Measurements from ENCODE around the gene TMEM53. TPM values are rescaled to one million over a fixed set of nuclear protein-coding genes. Genes with fewer than 3 reads are reported as not detected.

Gene TMEM53
- total RNA-seq, 1 donor from 2014 or later = 7.9 TPM

GRCh38 chr1:44611419-44611818, 62.9 kb downstream of the TMEM53 start:
- no peaks in the 10 kb centered on the region for H3K9me3 ChIP-seq

DNA sequence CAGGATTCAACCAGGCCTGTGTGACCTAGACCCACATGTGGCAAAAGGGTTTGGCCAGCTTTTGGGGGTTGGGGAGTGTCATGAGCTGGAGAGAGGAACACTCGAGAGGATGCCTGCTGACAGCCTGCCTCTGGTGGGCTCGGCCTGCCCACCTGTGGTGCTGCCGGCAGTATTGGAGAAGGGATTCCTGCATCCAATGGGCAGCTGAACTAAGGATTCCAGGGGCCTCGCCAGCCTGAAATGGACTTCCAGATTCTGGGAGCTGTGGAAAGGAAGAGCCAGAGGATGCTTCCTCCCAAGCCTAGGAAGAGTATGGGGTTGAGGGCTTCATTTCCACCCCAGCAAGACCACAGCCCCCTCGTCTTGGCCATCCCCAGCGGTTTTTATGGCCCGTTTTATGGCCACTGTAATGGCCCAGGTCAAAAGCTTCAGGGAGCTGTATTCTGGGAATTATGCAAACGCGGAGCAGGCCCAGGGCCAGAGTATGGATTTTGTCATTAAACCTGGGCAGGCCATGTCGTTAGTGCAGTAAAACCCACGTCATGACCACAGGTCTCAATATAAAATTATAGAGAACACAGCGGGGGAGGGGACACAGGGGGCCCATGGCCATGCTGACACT, 63.6 kb downstream of the TMEM53 start:
- Histone ChIP-seq H3K4me3 (no peak overlapping the region), H3K4me1 (no peaks in the 10 kb centered on the region), H3K36me3 (no peaks in the 10 kb centered on the region), H3K27me3 (no peaks in the 10 kb centered on the region), H3K27ac (no peak overlapping the region), H3K9me3 (no peaks in the 10 kb centered on the region)
- no peak for DNase-seq (ENCODE audit: extremely low spot score in 2 of 2)
- TF ChIP-seq POLR2AphosphoS5 (IDR thresholded peaks at IDR 0.05; ENCODE audit: insufficient read depth in 1 of 2, low read depth in 1 of 2) = no peak
- TF ChIP-seq, protein P1, sequence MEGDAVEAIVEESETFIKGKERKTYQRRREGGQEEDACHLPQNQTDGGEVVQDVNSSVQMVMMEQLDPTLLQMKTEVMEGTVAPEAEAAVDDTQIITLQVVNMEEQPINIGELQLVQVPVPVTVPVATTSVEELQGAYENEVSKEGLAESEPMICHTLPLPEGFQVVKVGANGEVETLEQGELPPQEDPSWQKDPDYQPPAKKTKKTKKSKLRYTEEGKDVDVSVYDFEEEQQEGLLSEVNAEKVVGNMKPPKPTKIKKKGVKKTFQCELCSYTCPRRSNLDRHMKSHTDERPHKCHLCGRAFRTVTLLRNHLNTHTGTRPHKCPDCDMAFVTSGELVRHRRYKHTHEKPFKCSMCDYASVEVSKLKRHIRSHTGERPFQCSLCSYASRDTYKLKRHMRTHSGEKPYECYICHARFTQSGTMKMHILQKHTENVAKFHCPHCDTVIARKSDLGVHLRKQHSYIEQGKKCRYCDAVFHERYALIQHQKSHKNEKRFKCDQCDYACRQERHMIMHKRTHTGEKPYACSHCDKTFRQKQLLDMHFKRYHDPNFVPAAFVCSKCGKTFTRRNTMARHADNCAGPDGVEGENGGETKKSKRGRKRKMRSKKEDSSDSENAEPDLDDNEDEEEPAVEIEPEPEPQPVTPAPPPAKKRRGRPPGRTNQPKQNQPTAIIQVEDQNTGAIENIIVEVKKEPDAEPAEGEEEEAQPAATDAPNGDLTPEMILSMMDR (IDR thresholded peaks at IDR 0.05) = no peak
- no peak for TF ChIP-seq POLR2A (IDR thresholded peaks at IDR 0.05)
- intact Hi-C loops (cut with DNase I) = loop anchor here (5.0 kb wide), 1 partner anchor 42 kb away; no protein-coding TSS in a partner anchor

More at GRCh38 chr1:44611419-44611818, 62.9 kb downstream of the TMEM53 start:
- Histone ChIP-seq H3K27ac (no peak overlapping the region), H3K4me1 (no peaks in the 10 kb centered on the region), H3K36me3 (no peaks in the 10 kb centered on the region), H3K4me3 (no peak overlapping the region), H3K27me3 (no peaks in the 10 kb centered on the region)
- no peak for DNase-seq (ENCODE audit: extremely low spot score in 2 of 2)
- intact Hi-C loops (cut with DNase I) = loop anchor here (5.0 kb wide), 1 partner anchor 41 kb away; no protein-coding TSS in a partner anchor
- TF ChIP-seq POLR2AphosphoS5 (IDR thresholded peaks at IDR 0.05; ENCODE audit: insufficient read depth in 1 of 2, low read depth in 1 of 2) = no peak
- TF ChIP-seq, protein P1 (IDR thresholded peaks at IDR 0.05) = no peak
- TF ChIP-seq POLR2A (IDR thresholded peaks at IDR 0.05) = no peak

GRCh38 chr1:44609768-44610526, 64.3 kb downstream of the TMEM53 start:
- H3K36me3 ChIP-seq = no peaks in the 10 kb centered on the region
- H3K27me3 ChIP-seq = no peaks in the 10 kb centered on the region
- no peak overlapping the region for H3K27ac ChIP-seq
- H3K4me1 ChIP-seq = no peaks in the 10 kb centered on the region
- intact Hi-C loops (cut with DNase I) = loop anchor here (5.0 kb wide), 1 partner anchor 42 kb away; no protein-coding TSS in a partner anchor
- H3K4me3 ChIP-seq = no peak overlapping the region
- no peak for TF ChIP-seq POLR2AphosphoS5 (IDR thresholded peaks at IDR 0.05; ENCODE audit: insufficient read depth in 1 of 2, low read depth in 1 of 2)
- TF ChIP-seq, protein P1 (IDR thresholded peaks at IDR 0.05) = no peak
- TF ChIP-seq POLR2A (IDR thresholded peaks at IDR 0.05) = no peak
- no peaks in the 10 kb centered on the region for H3K9me3 ChIP-seq
- DNase-seq (ENCODE audit: extremely low spot score in 2 of 2) = no peak

DNA sequence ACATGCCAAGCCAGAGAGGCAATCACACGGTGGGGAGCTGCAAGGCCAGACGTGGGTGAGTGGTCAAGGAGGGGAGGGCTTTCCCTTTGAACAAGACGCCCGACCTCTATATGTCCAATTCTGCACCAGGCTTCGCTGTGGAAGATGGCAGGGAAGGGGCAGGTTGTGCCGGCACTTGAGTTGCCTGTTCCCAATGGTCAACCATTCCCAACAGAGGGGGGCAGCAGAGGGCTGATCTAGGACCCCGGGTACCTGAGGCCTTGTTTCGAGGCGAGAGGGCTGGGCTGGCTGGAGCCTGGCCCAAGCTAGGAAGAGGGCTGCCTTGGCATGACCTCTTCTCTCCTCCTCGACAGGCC, 64.9 kb downstream of the TMEM53 start:
- Histone ChIP-seq H3K9me3 (no peaks in the 10 kb centered on the region), H3K36me3 (no peaks in the 10 kb centered on the region), H3K27me3 (no peaks in the 10 kb centered on the region), H3K4me3 (no peak overlapping the region), H3K4me1 (no peaks in the 10 kb centered on the region), H3K27ac (no peak overlapping the region)
- intact Hi-C loops (cut with DNase I) = no loop called here
- no peak for TF ChIP-seq POLR2AphosphoS5 (IDR thresholded peaks at IDR 0.05; ENCODE audit: insufficient read depth in 1 of 2, low read depth in 1 of 2)
- TF ChIP-seq, protein P1 (IDR thresholded peaks at IDR 0.05) = peak in 1 of 3 experiments; percentile 37
- no peak for DNase-seq (ENCODE audit: extremely low spot score in 2 of 2)

DNA sequence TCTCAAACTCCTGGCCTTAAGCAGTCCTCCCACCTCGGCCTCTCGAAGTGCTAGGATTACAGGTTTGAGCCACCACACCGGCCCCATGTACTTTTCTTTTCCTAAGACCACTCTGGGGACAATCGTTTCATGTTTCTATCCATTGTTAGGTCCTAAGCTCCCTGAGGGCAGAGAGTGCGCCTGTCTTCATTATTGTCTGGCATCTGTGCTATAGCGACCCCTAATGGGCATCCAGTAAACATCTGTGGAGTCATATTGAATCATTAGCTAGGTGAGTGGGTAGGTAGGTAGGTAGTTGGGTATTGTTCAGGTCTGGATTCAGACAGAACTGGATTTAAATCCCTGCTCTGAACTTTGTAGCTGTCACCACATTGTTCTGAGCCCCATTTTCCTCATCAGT, 66.1 kb downstream of the TMEM53 start:
- no peaks in the 10 kb centered on the region for H3K27me3 ChIP-seq
- intact Hi-C loops (cut with DNase I) = no loop called here
- TF ChIP-seq, protein P1 (IDR thresholded peaks at IDR 0.05) = no peak
- TF ChIP-seq POLR2A (IDR thresholded peaks at IDR 0.05) (no peak), POLR2AphosphoS5 (IDR thresholded peaks at IDR 0.05; ENCODE audit: insufficient read depth in 1 of 2, low read depth in 1 of 2) (no peak)

More for the DNA sequence above, 66.1 kb downstream of the TMEM53 start:
- Histone ChIP-seq H3K4me3 (no peak overlapping the region), H3K9me3 (no peaks in the 10 kb centered on the region), H3K27ac (no peak overlapping the region), H3K36me3 (no peaks in the 10 kb centered on the region), H3K4me1 (no peaks in the 10 kb centered on the region)
- no peak for DNase-seq (ENCODE audit: extremely low spot score in 2 of 2)

All from vagina (tissue), 2 donors.